Stomach (tissue), 4 donors: ENCODE results near the gene PLCXD1.

Source experiments
- EP300 ChIP-seq: sonication (generic); formaldehyde crosslinking; IDR thresholded peaks from one replicate; pipeline ENCODE4 v1.6.1; 2017; ENCODE audit warnings: antibody characterized with exemption
- POLR2A ChIP-seq, 4 donors: fragments of 450-650 bp; IDR thresholded peaks; one replicate each; pipeline ENCODE4 v1.6.1; 2016; ENCODE audit warnings: antibody characterized with exemption in 4 of 4, control low read depth in 2 of 4, mild to moderate bottlenecking in 1 of 4, moderate library complexity in 1 of 4
- POLR2AphosphoS5 ChIP-seq, 3 donors: sonication (generic); formaldehyde crosslinking; IDR thresholded peaks; one replicate each; pipeline ENCODE4 v1.6.1; 2016; ENCODE audit warnings: antibody characterized with exemption in 3 of 3
- TF ChIP-seq, protein P1 (sequence below), 7 experiments: fragments of 450-650 bp in 4 of 7; fragments of 200-600 bp in 3 of 7; sonication (generic) in 3 of 7; IDR thresholded peaks; one replicate each; pipeline ENCODE4 v1.5.1; 2016 to 2019; ENCODE audit warnings: antibody characterized with exemption in 7 of 7, control low read depth in 2 of 7, mild to moderate bottlenecking in 1 of 7

- TF ChIP-seq, protein P1, sequence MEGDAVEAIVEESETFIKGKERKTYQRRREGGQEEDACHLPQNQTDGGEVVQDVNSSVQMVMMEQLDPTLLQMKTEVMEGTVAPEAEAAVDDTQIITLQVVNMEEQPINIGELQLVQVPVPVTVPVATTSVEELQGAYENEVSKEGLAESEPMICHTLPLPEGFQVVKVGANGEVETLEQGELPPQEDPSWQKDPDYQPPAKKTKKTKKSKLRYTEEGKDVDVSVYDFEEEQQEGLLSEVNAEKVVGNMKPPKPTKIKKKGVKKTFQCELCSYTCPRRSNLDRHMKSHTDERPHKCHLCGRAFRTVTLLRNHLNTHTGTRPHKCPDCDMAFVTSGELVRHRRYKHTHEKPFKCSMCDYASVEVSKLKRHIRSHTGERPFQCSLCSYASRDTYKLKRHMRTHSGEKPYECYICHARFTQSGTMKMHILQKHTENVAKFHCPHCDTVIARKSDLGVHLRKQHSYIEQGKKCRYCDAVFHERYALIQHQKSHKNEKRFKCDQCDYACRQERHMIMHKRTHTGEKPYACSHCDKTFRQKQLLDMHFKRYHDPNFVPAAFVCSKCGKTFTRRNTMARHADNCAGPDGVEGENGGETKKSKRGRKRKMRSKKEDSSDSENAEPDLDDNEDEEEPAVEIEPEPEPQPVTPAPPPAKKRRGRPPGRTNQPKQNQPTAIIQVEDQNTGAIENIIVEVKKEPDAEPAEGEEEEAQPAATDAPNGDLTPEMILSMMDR (IDR thresholded peaks at IDR 0.05): no peak
- TF ChIP-seq POLR2A (IDR thresholded peaks at IDR 0.05) (no peak), EP300 (no peak), POLR2AphosphoS5 (IDR thresholded peaks at IDR 0.05) (no peak)
Measured at GRCh38 chrX:290476-291166, 9.4 kb downstream of the PLCXD1 start.
